NOMO-1 treated with DMSO at 0.1 percent for 48 hours (cell line): Measurements from ENCODE around the gene CDH13.

ENCODE experiments used
- DNase-seq: peaks from one replicate; lab custom pipeline; 2025; ENCODE audit not compliant: unreplicated experiment; lab: John Stamatoyannopoulos, UW

The CDH13 gene

DNA sequence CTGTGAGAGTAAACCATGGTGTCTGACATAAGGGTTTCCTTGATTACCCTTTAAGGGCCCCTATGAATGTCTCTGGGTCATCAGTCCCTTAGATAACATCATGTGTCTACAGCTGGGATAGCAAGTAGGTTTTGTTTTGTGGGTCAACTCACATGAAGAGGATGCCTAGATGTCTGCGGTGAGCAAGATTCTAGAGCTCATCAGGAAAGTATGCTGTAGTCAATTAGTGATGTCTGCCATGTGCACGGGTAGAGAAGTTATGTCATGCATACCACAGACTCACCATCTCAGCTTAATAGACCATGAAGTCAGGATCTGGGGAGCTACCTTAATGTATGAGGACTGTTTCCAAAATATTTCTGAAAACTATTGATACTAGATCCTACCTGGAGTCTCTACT lies 57.5 kb downstream of the CDH13 start:
- no peak for DNase-seq

DNA sequence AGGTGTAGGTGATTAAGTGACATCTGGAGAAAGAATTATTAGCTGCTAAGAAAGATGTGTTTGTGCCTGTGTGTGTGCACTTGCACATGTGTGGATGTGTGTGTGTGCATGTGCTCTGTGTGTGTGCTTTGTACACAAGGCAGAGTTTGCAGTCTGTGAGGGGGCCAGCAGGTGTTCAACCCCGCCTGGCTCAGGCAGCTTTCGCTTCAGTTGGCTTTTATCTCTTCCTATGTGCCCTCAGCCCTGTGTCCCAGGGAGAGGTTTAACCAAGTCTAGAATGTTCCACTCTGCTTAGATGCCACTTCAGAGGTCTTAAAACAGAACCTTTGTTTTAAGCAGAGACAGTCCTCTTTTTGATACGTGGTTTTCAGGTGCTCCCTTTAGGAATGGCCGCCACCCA lies 58.8 kb downstream of the CDH13 start:
- DNase-seq = no peak

DNA sequence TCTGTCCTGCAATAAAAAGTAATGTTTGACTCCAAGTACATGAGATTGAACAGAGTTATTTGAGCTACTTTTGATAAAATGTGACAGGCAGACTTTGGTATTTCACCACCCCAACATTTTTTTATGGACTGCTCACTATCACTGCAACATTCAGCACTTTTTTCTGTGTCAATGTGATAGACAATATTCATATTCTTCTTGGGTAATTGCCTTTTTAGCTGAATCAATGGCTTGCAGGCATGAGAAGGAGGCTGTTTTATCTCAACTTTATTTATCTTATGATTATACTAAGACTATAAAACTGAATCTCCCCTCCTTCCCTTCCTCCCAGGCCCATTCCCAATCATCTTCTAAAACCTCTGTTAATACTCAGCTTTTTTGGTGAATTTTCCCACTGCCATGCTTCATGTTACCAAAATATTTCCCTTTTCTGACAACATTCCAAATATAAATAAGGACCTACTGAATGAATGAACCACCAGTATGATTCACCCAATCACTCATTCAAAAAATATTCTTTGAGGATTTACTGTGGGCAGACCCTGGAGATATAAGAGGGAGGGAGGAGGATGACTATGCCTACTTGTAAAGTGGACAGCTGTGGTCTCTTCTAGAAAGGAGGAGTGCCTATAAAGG lies 67.6 kb downstream of the CDH13 start:
- no peak for DNase-seq

DNA sequence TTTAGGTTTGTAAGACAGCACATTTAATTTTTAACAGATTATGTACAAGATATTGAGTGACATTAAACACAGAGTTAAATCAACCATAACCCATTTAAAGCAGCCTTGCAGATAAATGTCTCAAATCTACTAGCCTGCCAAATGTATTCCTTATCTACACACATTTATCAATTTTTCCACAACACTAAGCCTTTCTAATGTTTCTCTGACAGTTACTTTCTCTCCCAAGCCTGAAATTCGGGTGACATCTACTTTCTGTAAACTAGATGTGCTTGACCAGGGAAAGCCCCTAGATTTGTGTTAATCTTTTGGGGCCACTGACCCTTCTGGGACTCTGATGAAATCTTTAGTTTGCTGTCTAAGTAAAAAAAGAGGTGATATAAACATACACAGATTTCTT lies 69.0 kb downstream of the CDH13 start:
- no peak for DNase-seq

DNA sequence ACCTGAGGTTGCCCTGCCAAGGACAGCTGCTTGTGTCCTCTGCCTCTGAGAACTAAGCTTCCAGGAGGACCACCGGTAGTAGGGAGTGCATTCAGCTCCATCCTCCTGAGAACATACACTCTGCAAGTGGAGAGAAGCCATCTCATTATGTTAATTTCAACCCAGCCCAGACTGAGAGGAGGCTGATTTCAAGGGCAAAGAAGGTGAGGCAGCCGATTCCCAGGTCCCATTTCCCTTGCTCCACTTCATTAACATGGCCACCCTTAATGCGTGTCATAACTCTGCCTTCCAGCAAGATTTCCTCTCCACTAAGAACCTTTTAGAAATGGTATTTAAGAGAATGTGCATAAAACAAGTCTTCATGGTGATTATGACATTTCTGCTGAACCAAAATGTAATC lies 72.5 kb downstream of the CDH13 start:
- DNase-seq = no peak

DNA sequence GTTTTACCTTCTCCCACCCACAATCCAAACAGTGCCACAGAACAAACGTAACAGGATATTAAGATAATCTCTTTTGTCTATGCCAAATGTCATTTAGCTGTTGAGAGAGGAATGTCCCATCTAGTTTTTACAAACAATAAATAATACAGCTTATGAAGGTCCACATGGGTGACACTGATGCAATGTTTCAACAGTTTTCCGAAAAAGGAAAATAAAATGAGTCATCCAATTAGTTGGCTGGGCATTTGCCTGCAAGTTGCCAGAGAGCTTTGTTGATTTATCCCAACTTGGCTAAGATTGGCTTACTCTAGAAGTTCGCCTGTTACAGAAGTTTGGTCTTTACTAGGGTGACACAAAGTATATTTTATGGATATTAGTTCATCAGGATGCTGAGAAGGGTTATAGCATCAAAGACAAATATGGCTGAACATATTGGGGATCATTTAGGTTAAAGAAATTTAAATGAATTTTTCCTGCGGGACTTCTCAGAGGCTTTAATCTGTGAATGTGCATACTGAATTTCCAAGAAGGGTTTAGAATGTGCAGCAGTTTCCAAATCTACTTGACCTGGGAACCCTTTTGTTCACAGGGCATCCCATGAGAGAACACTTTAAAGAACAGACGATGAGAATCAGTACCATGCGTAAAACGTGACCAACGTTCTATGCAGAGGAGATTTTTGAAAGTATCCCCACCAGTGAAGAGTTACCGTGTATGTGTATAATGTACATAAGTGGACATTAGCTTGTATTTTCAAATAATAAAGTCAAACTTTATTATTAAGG lies 73.1 kb downstream of the CDH13 start:
- DNase-seq = no peak

DNA sequence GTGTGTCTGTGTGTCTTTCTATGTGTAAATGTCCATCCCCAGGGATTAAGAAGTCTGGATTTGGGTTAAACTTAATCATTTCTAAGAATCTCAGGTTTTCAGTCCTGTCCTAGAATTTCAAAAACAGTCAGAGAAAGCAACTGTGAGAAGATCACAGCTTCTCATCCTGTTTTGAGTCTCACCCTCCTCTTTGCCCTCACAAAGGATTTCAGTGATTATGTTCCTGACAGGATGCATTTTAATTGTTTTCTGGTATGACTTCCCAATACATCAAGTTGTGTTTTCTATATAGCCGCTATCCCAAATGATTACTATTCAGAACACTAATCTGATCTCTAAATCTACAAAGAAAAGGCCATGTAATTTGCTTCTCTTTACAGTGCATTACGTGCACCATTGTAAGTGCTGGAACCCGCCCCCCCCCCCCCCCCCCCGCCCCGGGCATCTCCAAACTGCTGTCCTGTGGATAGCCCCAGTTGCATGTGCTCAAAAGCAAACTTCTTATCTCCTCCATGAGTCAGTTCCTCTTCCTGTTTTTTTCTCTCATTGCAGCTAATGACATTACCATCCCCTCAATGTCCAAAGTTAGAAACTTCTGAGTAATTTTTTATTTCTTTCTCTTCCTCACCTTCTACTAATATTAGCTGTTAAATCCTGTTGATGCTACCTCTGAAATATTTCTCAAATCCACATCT lies 73.9 kb downstream of the CDH13 start:
- no peak for DNase-seq

DNA sequence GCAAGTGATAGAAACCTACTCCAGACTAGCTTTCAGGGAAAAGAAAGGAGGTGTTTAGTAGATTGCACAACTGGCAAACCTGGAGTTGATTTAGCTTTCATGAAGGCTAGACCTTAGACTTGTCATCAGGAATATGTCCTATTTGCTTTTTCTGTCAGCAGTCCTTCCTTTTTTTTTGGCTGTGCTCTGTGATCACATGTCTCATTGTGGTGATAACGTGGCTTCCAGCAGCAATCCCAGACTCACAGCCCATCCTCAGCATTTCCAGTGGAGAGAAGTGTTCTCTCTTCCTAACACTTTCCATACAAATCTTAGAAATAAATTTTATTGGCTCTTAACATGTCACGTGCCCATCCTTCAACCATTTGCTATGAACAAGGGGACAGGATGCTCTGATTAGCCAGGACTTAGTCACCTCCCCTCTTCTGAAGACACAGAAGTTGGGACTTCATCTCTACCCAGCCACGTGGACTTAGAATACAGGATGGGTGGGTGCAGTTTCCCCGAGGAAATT lies 74.7 kb downstream of the CDH13 start:
- DNase-seq = no peak

DNA sequence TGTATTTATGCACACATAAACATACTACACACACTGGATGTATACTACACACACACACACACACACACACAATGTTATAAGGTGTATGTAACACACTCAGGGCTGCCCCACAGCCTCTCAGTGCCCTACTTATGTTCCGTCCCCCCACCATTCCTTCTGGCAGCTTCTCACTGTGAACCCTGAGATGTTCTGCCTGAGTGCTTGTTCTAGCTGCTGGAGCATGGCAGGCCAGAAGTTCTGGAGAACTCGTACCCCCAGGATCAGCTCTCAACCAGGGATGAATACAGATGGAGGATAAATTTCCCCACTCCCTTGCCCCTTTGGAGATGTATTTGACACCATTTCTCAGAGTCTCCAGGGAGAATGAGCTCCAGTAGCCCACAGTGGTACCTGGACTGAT lies 76.4 kb downstream of the CDH13 start:
- DNase-seq = no peak

DNA sequence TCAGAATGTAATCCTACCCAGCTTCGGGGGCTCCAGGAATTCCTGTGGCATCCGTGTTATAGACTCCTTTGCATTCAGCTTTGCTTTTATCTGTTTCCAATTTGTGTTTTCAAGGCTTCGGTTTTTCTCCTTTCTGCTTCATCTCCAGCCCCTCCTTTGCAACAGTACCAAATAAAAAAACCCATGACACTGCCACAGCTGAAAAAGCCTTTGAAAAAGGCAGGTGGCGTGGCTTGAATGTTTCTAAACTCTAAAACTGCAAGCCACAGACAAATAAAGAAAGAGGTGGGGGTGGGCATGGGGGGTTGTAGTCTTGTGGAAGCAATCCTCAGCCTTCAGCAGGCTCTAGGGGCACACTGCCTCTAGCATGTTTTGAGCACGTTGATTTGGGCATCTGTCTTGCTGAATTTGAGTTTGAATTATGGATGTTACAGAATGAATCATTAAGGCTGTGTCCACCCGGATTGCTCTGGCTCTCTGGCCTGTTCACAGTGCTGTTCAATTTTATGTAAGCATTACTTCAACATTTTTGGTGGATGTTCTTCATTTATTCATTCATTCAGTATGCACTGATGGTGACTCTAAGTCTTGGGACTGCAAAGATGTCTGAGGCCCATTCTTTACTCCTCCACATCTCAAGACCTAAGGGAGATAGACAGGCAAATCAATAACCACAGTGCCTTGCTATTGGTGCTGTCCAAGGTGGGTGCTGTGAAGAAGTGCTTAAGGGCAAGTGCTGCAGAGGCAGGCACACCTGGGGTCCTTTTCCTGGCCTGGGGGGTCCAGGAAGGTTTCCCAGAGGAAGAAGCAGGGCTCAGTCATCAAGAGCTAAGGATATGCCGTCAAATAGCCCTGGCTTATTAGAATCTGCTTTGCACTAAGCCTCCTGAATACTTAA lies 77.4 kb downstream of the CDH13 start:
- no peak for DNase-seq

DNA sequence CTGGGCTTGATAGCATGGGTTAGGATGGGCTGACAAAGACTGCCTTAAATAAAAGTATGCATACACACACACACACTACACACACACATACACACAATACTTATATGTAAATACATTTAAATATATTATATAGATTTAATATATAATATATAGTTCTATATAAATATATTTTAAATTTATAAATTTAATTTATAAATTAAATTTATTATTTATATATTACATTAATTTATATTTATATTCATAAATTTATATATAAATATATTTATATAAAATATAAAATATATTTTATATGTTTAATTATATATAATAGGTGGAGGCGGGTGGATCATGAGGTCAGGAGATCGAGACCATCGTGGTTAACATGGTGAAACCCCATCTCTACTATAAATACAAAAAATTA lies 83.2 kb downstream of the CDH13 start:
- no peak for DNase-seq

DNA sequence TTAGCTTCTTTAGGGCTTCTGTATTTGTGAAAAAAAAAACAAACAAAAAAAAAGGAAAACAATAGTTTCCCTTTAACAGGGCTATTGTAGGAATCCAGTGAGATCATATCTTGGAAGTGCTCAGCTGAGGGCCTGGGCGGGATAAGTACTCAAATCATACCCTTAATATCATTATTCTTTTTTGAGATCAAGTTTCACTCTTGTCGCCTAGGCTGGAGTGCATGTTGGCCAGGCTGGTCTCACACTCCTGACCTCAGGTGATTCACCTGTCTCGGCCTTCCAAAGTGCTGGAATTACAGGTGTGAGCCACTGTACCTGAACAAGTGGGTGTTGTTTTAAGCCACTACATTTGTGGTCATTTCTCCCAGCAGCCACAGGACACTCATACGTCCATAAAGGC lies 87.0 kb downstream of the CDH13 start:
- no peak for DNase-seq

DNA sequence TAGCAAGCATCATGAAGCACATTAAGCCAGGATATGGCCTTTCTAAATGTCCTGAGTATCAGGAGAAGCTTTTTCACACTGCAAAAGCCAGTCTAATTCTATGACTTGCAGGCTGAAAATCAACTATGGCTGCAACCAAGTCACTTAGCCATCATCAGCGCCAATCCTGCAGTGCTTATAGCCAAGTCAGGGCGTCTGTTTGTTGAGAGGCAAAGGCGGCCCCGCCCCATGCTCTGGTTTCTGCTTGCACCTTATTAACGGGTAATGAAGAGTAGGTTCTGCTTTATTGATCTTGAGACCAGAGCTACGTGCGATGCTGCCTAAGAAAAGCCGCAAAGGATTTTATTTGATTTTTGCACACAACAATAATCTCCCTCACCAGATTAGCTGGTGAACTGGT lies 88.4 kb downstream of the CDH13 start:
- no peak for DNase-seq

DNA sequence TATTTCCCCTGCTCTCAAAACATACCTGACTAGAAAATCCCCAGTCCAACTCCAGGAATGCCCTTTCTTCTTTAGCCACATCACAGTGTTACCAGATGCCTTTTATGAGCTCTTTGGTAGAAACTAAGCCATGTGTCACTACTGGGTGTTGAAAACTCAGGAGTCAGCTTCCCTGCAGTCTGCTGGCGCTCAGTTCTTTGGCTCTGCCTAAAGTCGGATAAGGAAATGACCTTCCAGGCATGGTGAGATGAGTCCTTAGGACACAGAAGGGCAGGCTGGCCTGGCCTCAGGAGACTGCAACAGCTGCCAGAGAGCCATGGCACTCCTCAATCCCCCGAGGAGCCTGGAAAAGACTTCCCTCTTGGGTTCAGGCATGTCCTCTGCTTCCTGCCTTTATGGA lies 89.1 kb downstream of the CDH13 start:
- no peak for DNase-seq

DNA sequence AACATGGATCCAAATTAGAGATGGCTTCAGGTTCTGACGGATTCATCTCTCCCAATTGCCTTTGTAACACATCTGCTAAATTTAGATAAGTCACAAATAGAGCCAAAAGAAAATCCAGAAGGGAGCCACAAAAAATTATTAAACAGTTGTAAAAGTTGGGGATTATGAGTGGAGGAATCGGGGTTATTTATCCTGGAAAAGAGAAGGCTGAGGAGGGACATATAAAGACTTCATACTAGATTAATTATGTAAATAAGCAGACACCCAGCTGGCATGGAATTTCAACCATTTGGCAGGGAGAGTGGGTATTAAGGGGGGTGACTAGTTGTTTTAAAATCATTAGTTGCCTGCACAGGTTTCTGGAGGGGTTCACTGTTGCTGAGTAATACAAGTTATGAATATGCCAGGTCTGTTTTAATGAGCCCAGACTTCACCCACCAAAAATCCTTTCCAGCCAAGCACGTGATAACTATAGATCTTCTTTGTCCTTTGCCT lies 89.6 kb downstream of the CDH13 start:
- DNase-seq = no peak

DNA sequence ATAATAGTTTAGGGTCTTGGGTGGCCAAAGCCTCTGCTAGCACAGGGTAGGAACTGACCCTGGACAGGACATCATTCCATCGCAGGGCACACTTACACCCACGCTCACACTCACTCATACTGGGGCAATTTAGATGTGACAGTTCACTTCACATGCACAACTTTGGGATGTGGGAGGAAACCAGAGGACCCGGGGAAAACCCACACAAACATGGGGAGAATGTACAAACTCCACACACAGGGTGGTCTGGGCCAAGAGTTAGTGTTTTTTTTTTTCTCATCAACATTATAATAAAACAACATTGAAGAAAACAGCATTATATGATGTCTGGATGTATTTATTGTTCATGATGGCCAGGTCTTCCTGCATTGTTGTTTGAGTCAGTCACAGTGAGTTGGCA lies 93.6 kb downstream of the CDH13 start:
- DNase-seq = no peak

DNA sequence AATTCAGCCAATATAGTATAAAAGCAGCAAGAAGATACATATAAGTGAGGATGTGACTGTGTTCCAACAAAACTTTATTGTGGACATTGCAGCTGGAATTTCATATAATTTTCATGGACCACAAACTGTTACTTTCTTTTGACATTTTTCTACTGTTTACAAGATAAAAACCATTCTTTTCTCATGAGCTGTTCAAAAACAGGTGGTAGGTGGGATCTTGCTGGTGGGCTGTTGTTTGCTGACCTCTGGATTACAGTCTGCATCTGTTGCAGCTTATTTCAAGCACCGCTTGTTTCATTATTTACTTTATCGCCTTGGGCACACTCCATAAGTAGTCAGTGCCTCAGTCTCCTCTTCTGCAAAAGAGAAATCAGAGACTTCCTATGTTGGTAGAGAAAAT lies 99.5 kb downstream of the CDH13 start:
- DNase-seq = no peak

DNA sequence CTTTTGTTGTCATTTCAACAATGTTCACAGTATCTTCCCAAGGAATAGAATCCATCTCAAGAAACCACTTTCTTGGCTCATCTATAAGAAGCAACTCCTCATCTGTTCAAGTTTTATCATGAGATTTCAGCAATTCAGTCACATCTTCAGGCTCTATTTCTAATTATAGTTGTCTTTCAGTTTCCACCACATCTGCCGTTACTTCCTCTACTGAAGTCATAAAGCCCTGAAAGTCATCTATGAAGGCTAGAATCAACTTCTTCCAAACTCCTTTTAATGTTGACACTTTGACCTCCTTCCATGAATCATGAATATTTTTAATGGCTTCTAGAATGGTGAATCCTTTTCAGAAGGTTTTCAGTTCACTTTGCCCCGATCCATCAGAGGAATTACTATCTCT lies 102.1 kb downstream of the CDH13 start:
- peak; percentile 1 for DNase-seq

DNA sequence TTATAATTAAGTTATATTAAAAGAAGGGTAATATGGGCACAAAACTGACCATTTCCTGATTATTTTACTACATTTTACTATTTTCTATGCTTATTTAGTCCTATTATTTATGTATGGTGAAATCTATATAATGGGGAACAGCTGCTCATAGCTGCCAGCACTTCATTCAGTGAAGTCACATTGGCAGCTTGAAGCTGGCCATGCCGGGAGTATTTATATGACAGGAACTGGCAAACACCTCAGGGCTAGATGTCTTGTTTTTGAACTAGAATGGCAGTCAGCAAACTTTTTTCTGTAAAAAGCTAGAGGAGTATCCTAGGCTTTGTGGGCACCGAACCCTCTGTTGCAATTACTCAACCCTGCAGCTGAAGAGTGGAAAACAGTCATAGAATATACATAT lies 104.1 kb downstream of the CDH13 start:
- DNase-seq = no peak

DNA sequence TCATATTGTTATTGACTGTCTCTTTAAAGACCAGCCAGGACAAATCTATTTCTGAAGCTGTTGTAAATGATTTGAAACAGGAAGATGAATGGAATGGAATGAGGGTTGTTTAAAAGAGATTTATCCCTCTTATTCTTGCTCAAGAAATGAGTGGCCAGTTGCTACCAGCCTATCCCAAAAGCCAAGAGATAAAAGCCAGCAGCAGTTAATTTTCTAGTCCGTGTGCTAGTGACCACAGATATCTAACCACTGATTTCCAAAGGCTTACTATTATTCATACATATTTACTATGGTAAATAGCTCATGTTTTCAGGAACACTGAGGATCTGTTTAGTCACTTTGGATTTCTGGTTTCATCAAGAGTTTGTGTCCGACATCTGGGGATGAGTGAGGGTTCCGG lies 105.7 kb downstream of the CDH13 start:
- no peak for DNase-seq

DNA sequence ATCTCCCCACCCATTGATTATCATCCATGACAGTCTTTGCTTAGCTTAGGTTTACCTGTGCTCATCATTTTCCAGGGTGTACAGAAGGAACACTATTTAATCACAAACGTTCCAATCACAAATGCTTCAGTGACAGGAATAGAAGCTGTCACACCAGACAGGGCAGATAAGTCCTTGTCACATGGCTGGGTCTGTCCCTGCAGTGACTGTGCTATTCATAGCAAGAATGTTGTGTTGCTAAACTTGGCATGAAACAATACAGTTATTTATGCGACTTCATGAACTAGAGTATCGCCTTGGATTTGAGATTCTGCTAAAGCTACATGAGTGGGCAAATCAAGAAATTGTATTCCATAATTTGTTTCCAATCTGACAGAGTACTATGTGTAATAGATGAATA lies 108.4 kb downstream of the CDH13 start:
- no peak for DNase-seq
